Adrenal gland (tissue), 12 donors: ENCODE results near the gene CNP. TPM values are rescaled to one million over a fixed set of nuclear protein-coding genes. Genes with fewer than 3 reads are reported as not detected.
"Not testable (repeated sequence)": the region's sequence is repeated elsewhere in the genome, so short reads cannot be mapped to it uniquely, and the experiment has no call there.

Experiments
- DNase-seq, 7 donors: peaks; one replicate each; pipeline ENCODE4 v3.0.0-alpha.2; 2019 to 2020
- H3K27ac ChIP-seq, 5 donors: fragments of 200-600 bp; sonication (generic) in 4 of 5; 1 replicate in 3 of 5; 2 replicates in 2 of 5; pipeline versions ENCODE4 v1.5.1 to v1.8.0; 2016 to 2020; ENCODE audit warnings: mild to moderate bottlenecking in 1 of 5
- H3K27me3 ChIP-seq: fragments of 200-600 bp; 2 replicates; pipeline ENCODE4 v1.8.0; 2021
- H3K36me3 ChIP-seq, 2 donors: fragments of 200-600 bp; replicated peaks in 1 of 2; 1 replicate in 1 of 2; 2 replicates in 1 of 2; pipeline versions ENCODE4 v1.5.1 to v1.8.0; 2018 to 2022
- H3K4me1 ChIP-seq, 2 donors: fragments of 200-600 bp; replicated peaks in 1 of 2; 1 replicate in 1 of 2; 2 replicates in 1 of 2; pipeline versions ENCODE4 v1.5.1 to v1.8.0; 2018 to 2021
- H3K4me3 ChIP-seq, 4 donors: fragments of 200-600 bp; sonication (generic) in 3 of 4; one replicate each; pipeline ENCODE4 v1.5.1; 2016 to 2018
- H3K9me3 ChIP-seq, 3 donors: fragments of 200-600 bp; sonication (generic) in 1 of 3; replicated peaks in 1 of 3; 1 replicate in 2 of 3; 2 replicates in 1 of 3; pipeline versions ENCODE4 v1.5.1 to v1.8.0; 2016 to 2021
- POLR2A ChIP-seq, 2 donors: fragments of 450-650 bp; IDR thresholded peaks; one replicate each; pipeline ENCODE4 v1.6.1; 2017; ENCODE audit warnings: antibody characterized with exemption in 2 of 2, mild to moderate bottlenecking in 2 of 2, moderate library complexity in 1 of 2
- WGBS, 4 donors: extraction: QIAGEN DNeasy Blood & Tissue Kit in 2 of 4; methylation state at CpG; one replicate each; pipeline versions ENCODE4 v1.1.5 to v1.1.7; 2013 to 2017; 5-methylcytosine and 5-hydroxymethylcytosine counted together
- intact Hi-C, 2 donors: fragments of 100-400 bp; cut with DNase I; formaldehyde crosslinking; loops; one replicate each; pipeline versions ENCODE4 v1.14.1 to v1.15.0; 2022 to 2023
- polyA plus RNA-seq, 3 donors: library from polyadenylated mRNA; stranded (reverse); fragments of 200-250 nt in 2 of 3; fragments of 350-450 nt in 1 of 3; fragmentation: Illumina TruSeq in 1 of 3; extraction: RNeasy Lipid Tissue Mini Kit (QIAGEN cat#74804) in 1 of 3; gene quantifications; one replicate each; pipeline ENCODE4 v1.2.3, GENCODE V29; 2013 to 2014
- total RNA-seq, 9 donors: library from RNA; depleted of rRNA in 4 of 9; stranded (reverse); fragments of >200 nt in 4 of 9; fragments of 120-200 nt in 1 of 9; fragmentation: NEBNext Ultra II Directional in 1 of 9; extraction: Animal tissue kit (Norgen Biotek cat#: 25700) in 1 of 9; gene quantifications; one replicate each; pipeline versions ENCODE4 v1.1.0 to v1.2.4, GENCODE V29; 2013 to 2023
- TF ChIP-seq, protein P1 (sequence below), 6 experiments: fragments of 450-650 bp in 4 of 6; fragments of 200-600 bp in 2 of 6; sonication (generic) in 1 of 6; IDR thresholded peaks; 1 replicate in 5 of 6; 2 replicates in 1 of 6; pipeline versions ENCODE4 v1.5.1 to v1.8.0; 2016 to 2021; ENCODE audit warnings: antibody characterized with exemption in 6 of 6, mild to moderate bottlenecking in 2 of 6, moderate library complexity in 1 of 6
- donor health status: healthy with polysubstance abuse.
- donor health status: Bipolar disorder and iron deficiency.
- donor health status: DM: yes; HTN: yes; CAD: no.
- donor health status: DM: no; HTN: no; CAD: no.
- donor health status: DM: no; HTN: no; CAD: no.
- donor health status: DM: yes; HTN: yes; CAD: no.

The CNP gene
- total and polyA plus RNA-seq, 12 donors: 27.9 to 78.5 (median 66.9) TPM

DNA sequence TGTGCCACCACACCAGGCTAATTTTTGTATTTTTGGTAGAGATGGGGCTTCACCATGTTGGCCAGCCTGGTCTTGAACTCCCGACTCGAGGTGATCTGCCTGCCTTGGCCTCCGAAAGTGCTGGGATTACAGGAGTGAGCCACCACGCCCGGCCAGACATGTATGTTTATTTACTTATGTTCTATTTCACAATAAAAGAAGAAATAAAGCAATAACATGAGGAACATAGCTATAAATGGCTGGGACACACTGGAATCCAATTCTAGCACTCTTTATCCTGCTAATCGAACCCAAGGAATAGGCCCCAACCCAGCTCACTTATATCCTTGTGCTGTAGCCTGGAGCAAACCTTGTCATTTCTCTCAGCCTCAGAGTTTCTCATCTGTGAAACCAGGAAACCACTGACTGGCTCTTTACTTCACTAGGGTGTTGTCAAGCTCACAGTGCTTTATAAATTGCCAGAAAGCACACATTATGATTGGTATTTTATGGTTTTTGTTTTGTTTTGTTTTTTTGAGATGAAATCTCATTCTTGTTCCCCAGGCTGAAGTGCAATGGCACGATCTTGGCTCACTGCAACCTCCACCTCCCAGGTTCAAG lies 40.5 kb upstream of the CNP start:
- TF ChIP-seq, protein P1, sequence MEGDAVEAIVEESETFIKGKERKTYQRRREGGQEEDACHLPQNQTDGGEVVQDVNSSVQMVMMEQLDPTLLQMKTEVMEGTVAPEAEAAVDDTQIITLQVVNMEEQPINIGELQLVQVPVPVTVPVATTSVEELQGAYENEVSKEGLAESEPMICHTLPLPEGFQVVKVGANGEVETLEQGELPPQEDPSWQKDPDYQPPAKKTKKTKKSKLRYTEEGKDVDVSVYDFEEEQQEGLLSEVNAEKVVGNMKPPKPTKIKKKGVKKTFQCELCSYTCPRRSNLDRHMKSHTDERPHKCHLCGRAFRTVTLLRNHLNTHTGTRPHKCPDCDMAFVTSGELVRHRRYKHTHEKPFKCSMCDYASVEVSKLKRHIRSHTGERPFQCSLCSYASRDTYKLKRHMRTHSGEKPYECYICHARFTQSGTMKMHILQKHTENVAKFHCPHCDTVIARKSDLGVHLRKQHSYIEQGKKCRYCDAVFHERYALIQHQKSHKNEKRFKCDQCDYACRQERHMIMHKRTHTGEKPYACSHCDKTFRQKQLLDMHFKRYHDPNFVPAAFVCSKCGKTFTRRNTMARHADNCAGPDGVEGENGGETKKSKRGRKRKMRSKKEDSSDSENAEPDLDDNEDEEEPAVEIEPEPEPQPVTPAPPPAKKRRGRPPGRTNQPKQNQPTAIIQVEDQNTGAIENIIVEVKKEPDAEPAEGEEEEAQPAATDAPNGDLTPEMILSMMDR (IDR thresholded peaks at IDR 0.05): no peak
- TF ChIP-seq POLR2A (IDR thresholded peaks at IDR 0.05): no peak
- intact Hi-C loops: no loop called here
- Histone ChIP-seq H3K36me3 (no peaks in the 10 kb centered on the region), H3K9me3 (no peaks in the 10 kb centered on the region), H3K27me3 (no peaks in the 10 kb centered on the region), H3K4me1 (peaks cover 5 to 7% of the 10 kb centered on the region in 2 donors), H3K27ac (no peak overlapping the region), H3K4me3 (no peak overlapping the region)
- WGBS, 4 donors: 87 to 93% (median 91%) methylated on average over 7 of the region's 7 CpGs
- DNase-seq: no peak

DNA sequence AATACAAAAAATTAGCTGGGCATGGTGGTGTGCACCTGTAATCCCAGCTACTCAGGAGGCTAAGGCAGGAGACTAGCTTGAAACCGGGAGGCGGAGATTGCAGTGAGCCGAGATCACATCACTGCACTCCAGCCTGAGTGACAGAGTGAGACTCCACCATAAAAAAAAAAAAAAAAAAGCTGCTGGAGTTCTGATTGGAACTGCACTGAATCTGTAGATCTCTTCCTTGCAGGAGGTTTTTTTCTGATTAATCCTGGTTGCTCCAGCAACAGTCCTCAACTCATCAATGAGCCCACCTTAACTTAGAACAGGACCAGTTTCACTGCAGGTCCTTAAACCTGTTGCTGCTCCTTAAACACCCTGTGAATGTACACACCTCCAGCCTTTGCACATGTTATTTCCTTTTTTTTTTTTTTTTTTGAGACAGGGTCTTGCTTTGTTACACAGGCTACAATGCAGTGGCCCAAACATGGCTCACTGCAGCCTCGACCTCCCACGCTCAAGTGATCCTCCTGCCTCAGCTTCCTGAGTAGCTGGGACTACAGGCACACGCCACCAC lies 37.8 kb upstream of the CNP start:
- Histone ChIP-seq H3K9me3 (no peaks in the 10 kb centered on the region), H3K27ac (no peak overlapping the region), H3K27me3 (no peaks in the 10 kb centered on the region), H3K4me1 (peaks cover 5 to 7% of the 10 kb centered on the region in 2 donors), H3K36me3 (no peaks in the 10 kb centered on the region), H3K4me3 (no peak overlapping the region)
- whole genome bisulfite sequencing, 4 donors: 79 to 92% (median 83%) methylated on average over 6 of the region's 6 CpGs
- no peak for DNase-seq
- intact Hi-C loops: no loop called here
- TF ChIP-seq, protein P1 (IDR thresholded peaks at IDR 0.05): no peak
- no peak for TF ChIP-seq POLR2A (IDR thresholded peaks at IDR 0.05)

- H3K27me3 ChIP-seq: no peaks in the 10 kb centered on the region
- peak; percentile 94 to 99 (median 97) for DNase-seq
- peaks cover 5 to 7% of the 10 kb centered on the region in 2 donors for H3K4me1 ChIP-seq
- intact Hi-C loops: no loop called here
- H3K27ac ChIP-seq: peak within 1 kb of the TSS in 4 of 5 donors; percentile 70 to 89 (median 76)
- whole genome bisulfite sequencing, 4 donors: 1% methylated on average over 42 to 43 of the region's 43 CpGs
- peak within 1 kb of the TSS; percentile 38 to 65 (median 62) for H3K4me3 ChIP-seq
- no peaks in the 10 kb centered on the region for H3K36me3 ChIP-seq
- TF ChIP-seq POLR2A (IDR thresholded peaks at IDR 0.05): peak; percentile 71 to 84
- TF ChIP-seq, protein P1 (IDR thresholded peaks at IDR 0.05): peak; percentile 25 to 81 (median 70)
- no peaks in the 10 kb centered on the region for H3K9me3 ChIP-seq
These were observed 36.4 kb upstream of the CNP start, which contains the start of gene ODAD4 for GRCh38 chr17:41930009-41930832. TSS of gene ODAD4 (plus strand) at chr17:41930617. CDS start at chr17:41930724, 107 bp downstream.

- DNase-seq: not testable (repeated sequence)
- 40 to 51% (median 46%) methylated on average over 17 to 18 of the region's 18 CpGs for WGBS, 4 donors
These were observed 35.8 kb upstream of the CNP start for GRCh38 chr17:41930833-41931156.

DNA sequence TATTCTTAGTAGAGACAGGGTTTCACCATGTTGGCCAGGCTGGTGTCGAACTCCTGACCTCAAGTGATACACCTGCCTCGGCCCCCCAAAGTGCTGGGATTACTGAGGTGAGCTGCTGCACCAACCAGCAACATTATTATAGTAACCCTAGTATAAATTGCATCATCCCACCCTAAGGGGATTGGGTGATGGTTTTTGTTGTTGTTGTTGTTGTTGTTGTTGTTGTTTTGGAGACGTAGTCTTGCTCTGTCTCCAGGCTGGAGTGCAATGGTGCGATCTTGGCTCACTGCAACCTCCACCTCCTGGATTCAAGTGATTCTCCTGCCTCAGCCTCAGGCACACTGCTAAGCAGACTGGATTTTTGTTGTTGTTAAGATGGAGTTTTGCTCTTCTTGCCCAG lies 34.9 kb upstream of the CNP start:
- H3K9me3 ChIP-seq, H3K27me3 ChIP-seq, H3K27ac ChIP-seq, H3K4me3 ChIP-seq, H3K36me3 ChIP-seq, intact Hi-C loops, H3K4me1 ChIP-seq, DNase-seq: not testable (repeated sequence)
- 74 to 92% (median 86%) methylated on average over 3 to 4 of the region's 4 CpGs for WGBS, 4 donors

More at GRCh38 chr17:41930833-41931156, 35.8 kb upstream of the CNP start:
- H3K36me3 ChIP-seq, intact Hi-C loops, H3K27me3 ChIP-seq, H3K4me1 ChIP-seq, H3K9me3 ChIP-seq: not testable (repeated sequence)
- Histone ChIP-seq H3K27ac (peak overlapping the region in 2 of 5 donors; percentile 81 to 89), H3K4me3 (peak overlapping the region in 1 of 4 donors; percentile 63)
